HG02610 (cell line): ENCODE data around the gene UBXN4.
A peak's percentile ranks its signal among the peaks of the same experiment; 100 is the strongest.
"Not testable (repeated sequence)": the region's sequence is repeated elsewhere in the genome, so short reads cannot be mapped to it uniquely, and the experiment has no call there.

Source experiments
- ATAC-seq: cut with Tn5 transposase; IDR thresholded peaks from one replicate; pipeline ENCODE4 v1.9.1; 2021; ENCODE audit warnings: mild to moderate bottlenecking, moderate library complexity; ENCODE audit not compliant: unreplicated experiment

The UBXN4 gene

DNA sequence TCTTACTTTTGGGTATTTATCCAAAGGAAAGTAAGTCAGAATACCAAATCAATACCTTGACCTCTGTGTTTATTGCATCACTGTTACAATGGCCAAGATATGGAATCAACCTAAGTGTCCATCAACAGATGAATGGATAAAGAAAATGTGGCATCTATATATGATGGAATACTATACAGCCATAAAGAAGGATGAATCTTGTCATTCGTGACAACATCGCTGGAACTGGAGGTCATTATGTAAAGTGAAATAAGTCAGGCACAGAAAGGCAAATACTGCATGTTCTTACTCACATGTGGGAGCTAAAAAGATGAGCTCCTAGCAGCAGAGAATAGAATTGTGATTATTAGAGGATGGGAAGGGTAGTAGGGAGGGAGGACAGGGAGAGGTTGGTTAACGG is 60.7 kb downstream of the UBXN4 start:
- ATAC-seq = no peak

DNA sequence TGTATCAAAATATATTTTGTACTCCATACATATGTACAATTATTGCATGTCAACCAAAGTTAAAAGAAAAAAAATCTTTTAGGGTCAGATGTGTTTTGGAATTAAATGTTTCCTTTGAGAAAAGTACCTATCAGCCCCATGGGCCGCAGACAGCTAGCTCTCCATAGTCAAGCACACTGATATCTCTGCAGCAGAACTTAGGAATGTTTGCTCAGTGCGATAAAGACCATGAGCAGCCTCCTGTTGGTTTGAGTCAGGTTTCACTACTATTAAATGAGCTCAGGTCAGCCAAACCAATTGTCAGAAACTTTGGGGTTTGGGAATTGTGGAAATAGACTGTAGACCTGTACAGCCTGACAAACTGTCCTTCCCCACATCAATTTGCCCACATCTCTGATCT is 61.6 kb downstream of the UBXN4 start:
- no peak for ATAC-seq

DNA sequence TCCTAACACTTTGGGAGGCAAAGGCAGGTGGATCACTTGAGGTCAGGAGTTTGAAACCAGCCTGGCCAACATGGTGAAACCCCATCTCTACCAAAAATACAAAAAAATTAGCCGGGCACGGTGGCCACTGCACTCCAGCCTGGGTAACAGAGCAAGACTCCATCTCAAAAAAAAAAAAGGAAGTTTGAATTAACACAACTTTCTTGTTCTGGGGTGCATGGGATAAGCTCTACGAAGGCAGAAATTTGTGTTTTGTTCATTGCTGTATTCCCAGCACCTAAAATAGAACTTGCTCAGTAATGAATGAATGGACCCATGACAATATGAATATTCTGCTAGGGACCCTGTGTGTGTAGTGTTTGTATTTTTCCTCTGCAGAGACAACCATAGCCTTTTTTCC is 66.2 kb downstream of the UBXN4 start:
- not testable (repeated sequence) for ATAC-seq

DNA sequence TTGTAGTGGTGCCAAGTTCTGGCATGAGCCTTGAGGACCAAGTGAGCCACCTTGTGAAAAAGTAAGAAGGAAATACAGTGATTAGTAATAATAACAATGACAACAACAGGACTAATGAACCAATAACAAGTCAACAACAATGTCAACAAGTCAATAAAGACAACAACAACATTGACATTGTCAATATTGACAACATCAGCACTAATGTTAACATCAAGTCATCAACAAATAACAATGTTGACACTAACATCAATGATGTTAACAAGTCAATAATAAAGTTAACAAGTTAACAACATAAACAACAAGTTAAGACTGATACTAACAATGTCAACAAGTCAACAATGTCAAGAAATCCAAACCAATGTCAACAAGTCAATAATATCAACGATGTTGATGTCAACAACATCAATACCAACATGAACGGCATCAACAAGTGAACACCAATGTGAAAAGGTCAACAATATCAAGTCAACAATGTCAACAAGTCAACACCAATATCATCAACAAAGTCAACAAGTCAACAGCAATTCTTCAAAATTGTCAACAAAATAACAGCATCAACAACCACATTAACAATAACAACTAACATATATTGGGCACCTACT is 71.4 kb downstream of the UBXN4 start:
- ATAC-seq = no peak

DNA sequence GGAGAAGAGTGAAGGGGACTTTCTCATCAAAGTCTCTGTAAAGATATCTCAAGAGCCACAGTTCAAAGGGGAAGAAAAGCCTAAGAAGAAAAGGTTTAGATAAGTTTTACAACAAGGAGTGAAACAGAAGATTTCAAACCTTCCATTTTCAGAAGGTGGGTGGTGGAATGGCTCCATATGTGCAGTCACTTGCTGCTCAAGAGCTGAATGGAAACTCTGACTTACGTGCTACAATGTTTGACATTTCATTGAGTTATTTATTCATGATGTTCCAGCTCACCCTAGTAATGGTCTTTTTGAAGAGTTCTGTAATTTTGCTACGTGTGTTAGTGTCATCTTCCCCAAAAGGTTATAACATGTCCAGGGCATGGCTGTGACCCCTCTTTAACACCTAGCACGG is 73.6 kb downstream of the UBXN4 start:
- ATAC-seq = no peak

DNA sequence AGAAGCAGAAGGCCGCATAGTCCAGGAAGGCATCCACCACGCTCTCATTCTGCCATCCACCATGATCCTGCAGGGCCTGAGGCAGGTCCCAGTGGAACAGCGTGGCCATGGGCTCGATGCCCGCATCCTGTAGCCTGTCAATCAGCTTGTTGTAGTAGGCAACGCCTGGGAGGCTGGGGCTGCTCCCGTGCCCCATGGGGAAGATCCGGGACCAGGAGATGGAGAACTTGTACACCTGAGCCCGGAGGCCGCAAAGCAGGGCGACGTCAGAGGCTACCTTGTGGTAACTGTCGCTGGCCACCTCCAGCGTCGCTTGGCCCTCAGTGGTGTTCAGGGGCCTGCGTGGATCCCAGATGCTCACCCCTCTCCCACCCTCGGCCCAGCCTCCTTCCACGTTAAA is 75.8 kb downstream of the UBXN4 start:
- ATAC-seq = no peak

DNA sequence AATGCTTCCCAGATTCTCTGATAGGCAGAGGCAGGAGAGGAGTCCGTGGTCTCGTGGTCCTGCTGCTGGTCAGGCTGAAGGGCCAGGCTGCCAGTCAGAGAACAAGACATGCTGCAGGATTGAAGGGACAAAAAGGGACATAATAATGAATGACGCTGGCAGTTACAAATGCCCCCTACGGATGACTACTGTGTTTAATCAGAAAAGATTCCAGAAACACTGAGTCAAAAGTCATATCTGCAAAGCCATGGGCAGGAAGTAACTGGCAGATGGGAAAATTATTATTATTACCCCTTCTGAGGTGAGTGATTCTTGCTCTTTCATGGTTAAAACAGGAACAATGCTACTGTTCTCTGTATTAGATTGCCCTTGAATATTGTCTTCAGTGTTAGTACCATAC is 76.3 kb downstream of the UBXN4 start:
- ATAC-seq = no peak

DNA sequence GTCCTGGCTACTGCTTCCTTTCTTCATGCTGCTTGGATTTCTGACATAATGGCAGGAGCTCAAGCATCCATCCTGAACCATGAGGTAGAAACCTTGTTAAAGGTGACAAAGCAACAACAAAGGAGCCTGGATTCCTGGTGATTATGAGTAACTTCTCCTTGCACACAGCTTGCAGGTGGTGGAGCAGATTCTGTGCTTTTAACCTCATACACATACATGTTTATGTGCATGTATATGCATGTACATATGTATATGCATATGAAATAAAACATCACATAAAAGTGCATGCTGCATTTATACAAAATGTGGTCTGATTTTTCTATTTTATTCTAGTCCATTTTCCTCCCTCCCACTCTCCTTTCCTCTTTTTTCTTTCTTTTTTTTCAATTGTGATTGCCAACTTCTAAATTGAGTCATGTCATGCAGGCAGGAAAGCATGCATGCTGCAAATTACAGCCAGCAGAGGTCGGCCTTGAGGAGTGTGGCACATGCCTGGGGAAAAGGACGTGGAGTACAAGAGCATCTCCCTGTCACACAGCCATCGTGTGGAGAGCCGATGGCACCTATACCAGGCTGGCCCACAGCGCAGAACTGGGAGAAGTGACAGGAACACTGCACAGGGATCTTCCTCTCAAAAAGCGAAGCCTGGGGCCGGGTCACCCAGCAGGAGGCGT is 77.4 kb downstream of the UBXN4 start:
- ATAC-seq = no peak

DNA sequence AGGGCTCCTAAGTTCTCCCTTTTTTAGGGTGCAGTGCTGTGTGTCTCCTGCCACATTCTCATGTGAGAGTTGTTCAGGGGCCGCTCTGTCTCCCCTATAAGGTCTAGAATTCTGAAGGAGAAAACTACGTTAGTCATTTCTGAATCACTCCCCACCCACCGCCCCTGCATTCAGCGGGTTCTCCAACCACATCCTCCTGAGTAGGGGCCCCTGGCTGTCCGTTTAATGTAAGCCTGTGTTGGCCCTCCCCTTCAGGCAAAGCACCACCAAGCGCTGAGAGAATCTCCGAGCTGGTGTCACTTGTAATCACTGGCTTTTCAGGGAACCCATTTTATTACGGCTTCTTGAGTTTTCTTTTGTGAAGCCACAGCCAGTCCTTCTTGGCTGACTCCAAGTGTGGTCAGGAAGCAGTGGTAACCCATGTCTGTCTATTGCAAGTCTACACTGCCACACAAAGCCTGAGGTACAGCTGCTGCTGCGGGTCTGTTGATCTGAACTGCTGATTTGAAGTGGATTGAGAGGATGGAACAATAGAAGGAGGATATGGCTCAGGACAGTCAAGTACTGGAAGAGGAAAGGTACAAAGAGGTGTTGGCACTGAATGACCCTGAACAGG is 78.5 kb downstream of the UBXN4 start:
- ATAC-seq = peak; percentile 91

DNA sequence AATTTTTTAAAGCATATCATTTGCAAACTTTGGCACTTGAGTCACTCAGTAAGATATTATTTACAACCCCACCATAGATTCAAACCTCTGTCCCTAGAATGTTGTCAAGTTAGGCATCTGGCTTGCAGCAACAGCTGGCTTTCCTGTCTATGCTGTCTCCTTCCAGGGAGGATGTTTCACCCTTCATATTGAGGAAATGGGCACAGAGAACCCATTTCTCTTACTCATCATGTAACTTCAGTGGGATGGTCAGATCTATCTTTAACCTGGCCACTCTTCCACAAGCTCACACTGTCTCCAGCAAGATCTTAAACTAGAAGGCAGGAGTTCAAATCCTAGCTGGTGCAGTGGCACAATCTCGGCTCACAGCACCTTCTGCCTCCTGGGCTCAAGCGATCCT is 79.5 kb downstream of the UBXN4 start:
- no peak for ATAC-seq

DNA sequence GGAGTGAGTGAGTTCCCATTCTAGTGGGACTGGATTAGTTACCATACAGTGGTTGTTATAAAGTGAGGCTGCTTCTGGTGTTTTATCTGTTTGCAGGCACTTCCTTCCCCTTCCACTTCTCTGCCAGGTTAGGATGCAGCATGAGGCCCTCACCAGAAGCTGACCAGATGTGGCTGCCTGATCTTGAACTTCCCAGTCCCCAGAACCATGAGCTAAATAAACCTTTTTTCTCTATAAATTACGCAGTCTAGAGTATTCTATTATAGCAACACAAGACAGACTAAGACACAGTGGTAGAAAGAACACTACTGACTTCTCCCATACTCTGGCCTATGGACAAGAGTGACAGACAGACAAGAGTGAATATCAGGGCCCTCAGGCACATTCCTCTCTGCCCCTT is 81.2 kb downstream of the UBXN4 start:
- ATAC-seq = no peak

DNA sequence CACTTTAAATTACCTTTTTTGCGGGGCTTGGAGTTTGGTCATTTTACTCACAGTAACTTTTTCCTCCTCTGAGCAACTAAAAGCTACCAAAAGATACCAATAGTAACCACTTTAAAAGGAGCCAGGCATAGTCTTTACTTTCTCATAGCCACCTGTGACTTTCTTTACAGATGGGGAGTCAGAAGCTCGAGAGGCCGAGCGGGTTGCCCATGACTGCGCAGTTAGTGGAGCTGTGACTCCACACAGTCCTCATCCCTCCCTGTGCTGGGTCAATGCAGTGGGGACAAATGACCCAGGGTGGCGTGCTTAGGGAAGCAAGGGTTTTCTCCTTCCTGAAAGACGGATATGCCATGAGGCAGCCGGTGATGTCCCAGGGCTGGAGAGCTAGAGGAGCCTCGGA is 83.5 kb downstream of the UBXN4 start:
- ATAC-seq = no peak

DNA sequence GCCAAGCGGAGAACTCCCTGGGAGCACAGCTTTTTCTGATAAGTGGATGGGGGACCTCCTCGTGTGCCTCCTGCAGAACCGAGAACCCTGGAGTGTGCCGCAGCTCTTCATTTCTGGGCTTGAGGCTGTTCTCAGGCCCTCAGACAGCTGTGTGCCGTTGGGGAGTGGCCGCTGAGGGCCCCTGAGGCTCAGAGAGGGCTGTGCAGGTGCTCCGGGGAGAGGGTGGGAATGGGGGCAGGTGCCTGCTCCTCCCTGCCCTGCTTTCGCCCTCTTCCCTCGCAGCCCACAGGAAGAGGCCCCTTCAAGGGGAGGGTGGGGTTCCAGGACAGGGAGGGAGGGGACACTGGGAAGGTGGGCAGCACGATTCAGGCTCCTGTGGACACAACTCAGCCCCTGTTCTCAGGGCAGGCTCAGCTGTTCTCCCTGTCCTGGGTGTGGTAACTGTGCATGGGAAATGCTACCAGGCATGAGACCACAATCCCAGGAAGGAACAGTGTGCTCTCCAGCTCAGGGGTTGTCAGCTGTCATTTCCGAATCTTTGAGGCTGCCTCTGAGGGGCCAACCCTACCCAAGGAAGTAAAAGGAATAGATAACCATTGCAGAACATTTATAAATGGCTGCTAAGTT is 84.0 kb downstream of the UBXN4 start:
- ATAC-seq = no peak

DNA sequence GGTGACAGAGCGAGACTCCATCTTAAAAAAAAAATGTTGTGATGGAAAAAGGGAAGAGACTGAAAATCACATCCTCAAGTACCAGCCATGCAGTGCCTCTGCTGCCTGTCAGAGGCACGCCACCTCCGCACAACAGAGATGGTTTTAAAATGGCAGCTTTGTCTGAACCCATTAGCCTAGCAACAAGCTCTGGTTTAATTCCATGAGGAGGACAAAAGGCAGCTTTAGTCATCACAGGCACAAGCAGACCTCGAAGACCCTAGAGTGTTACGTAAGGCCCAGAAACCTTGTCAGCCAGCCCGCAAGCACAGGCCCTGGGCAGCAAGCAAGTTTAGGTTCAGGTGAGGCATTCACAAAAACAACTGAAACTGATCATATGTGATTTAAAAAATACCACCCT is 84.9 kb downstream of the UBXN4 start:
- ATAC-seq = no peak

DNA sequence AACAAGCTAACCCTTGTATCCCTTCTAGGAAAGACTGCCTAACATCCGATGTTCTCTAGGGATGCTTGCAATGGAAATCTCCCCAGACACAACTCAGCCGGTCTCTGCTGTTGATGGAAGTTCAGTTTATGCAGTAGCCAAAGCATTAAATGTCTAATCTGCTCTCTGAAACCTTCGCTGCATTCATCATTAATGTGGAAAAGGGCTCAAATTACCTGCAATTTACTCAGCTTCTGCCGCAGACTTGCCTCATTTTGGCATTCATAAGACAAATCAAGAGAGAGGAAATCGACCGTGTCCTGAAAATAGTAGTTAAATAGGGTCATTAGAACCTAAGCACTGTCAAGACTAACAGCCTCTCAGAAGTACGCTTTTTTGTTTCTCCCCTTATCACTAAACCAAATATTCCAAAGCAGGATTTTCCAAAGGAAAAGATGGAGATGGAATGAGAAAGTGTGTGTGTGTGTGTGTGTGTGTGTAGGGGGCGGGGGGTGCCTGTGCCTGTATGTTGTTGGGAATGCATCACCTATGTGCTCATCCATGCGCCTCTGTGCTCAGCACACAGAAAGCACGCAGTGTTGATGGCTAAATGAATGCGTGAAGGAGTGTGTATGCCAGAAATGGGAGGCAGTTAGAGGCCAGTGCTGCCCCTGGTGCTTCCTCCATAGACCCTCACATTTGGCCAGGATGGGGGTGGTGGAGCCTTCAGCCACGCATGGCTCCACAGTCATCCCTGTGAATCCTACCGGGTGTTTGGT is 87.9 kb downstream of the UBXN4 start:
- ATAC-seq = no peak

DNA sequence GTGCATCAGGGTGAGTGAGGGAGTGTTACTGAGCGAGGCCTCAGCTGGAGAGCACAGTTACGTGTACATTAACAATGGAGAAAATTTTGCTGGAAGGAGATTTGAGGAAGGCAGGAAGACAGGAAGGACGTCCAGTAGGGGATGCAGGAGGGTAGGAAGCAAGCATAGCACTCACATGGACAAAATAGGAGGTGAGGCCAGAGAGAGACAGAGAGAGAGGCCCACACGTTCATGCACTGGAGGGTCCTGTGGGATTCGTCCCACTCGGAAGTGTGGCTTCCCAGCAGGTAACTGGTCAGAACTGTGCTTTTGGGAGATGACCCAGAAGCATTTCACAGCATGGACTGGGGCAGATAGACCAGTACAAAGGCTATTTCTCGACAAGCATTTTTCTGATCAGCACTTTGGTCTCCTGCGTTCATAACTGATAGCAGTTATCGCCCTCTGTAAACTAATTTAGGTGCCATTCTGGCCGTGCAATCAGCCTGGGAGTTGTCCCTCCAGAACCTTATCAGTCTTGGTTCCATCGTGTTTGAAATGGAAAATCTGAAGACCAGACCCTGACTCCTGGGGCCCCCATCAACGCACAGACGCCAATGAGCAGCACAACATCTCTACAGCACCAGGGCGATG is 89.6 kb downstream of the UBXN4 start:
- ATAC-seq = no peak

DNA sequence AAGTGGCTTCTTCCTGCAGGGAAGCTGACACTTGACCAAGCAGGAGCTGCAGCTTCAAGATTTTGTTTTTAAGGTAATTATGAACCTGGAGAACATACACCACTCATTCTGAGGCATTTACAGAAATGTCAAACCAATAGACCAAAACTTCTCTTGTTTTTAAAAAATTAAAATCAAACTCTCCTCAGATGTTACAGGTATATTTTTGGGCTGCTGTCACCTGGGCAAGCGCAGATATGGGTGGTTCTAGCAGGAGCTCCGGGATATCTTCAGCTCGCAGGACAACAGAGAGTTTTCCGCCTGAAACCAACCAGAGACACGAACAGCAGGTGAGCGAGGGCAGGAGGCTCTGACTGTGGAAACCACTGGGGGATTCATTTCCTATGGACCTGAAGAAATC is 91.2 kb downstream of the UBXN4 start:
- no peak for ATAC-seq
